HepG2 (cell line): Measurements from ENCODE around the gene ZCCHC9. TPM values are rescaled to one million over a fixed set of nuclear protein-coding genes. Genes with fewer than 3 reads are reported as not detected.

Experiments
- AGO2 ChIP-seq: fragments of 200-400 bp; formaldehyde crosslinking; optimal IDR thresholded peaks from 2 replicates; pipeline ENCODE3; 2017; ENCODE audit warnings: mild to moderate bottlenecking, low read depth, low read length, moderate library complexity
- ARNT2 ChIP-seq: sonication (generic); formaldehyde crosslinking; IDR thresholded peaks from 2 replicates; pipeline ENCODE4 v1.8.0; 2022; ENCODE audit warnings: mild to moderate bottlenecking, low read depth, missing genetic modification reagents, moderate library complexity
- BRF2 ChIP-seq: sonication (generic); formaldehyde crosslinking; IDR thresholded peaks from 2 replicates; pipeline ENCODE4 v1.8.1; 2022; ENCODE audit warnings: mild to moderate bottlenecking, missing genetic modification reagents
- FIP1L1 ChIP-seq: fragments of 200-400 bp; formaldehyde crosslinking; IDR thresholded peaks from 2 replicates; pipeline ENCODE4 v1.6.1; 2018; ENCODE audit warnings: low read depth, mild to moderate bottlenecking, low read length, moderate library complexity, borderline replicate concordance; ENCODE audit not compliant: insufficient read depth
- FLYWCH1 ChIP-seq: sonication (generic); formaldehyde crosslinking; IDR thresholded peaks from 2 replicates; pipeline ENCODE4 v1.8.1; 2023; ENCODE audit warnings: mild to moderate bottlenecking, missing genetic modification reagents
- GATA4 ChIP-seq: sonication (generic); IDR thresholded peaks from 2 replicates; pipeline ENCODE4 v1.6.1; 2016; ENCODE audit warnings: antibody characterized with exemption, low read depth, borderline replicate concordance
- HMG20A ChIP-seq: IDR thresholded peaks from 2 replicates; pipeline ENCODE4 v1.6.1; 2016; ENCODE audit warnings: borderline replicate concordance
- HNF4G ChIP-seq, 2 experiments: sonication (generic) in 1 of 2; formaldehyde crosslinking in 1 of 2; IDR thresholded peaks; 2 replicates each; pipeline versions ENCODE4 v1.4.0 to v1.6.1; 2011 to 2020; ENCODE audit warnings: borderline replicate concordance in 2 of 2, low read depth in 2 of 2, mild to moderate bottlenecking in 2 of 2, low read length in 1 of 2, missing genetic modification reagents in 1 of 2, moderate library complexity in 1 of 2
- KDM5A ChIP-seq: fragments of 200-600 bp; sonication (generic); IDR thresholded peaks from 2 replicates; pipeline ENCODE4 v1.7.0; 2018; ENCODE audit warnings: antibody characterized with exemption, mild to moderate bottlenecking, low read length, borderline replicate concordance
- MATR3 ChIP-seq: sonication (generic); formaldehyde crosslinking; IDR thresholded peaks from 2 replicates; pipeline ENCODE4 v1.4.0; 2020; ENCODE audit warnings: missing genetic modification reagents
- MTF2 ChIP-seq: sonication (generic); formaldehyde crosslinking; IDR thresholded peaks from 2 replicates; pipeline ENCODE4 v1.5.0; 2020; ENCODE audit warnings: missing genetic modification reagents, borderline replicate concordance
- NR2F6 ChIP-seq, 2 experiments: IDR thresholded peaks; 2 replicates each; pipeline ENCODE4 v1.6.1; 2016; ENCODE audit warnings: antibody characterized with exemption in 1 of 2, mild to moderate bottlenecking in 1 of 2
- PLRG1 ChIP-seq: fragments of 450-650 bp; conservative IDR thresholded peaks from 2 replicates; pipeline ENCODE4 v1.6.1; 2016
- POLR2AphosphoS5 ChIP-seq: IDR thresholded peaks from 2 replicates; pipeline ENCODE4 v1.6.1; 2012; ENCODE audit warnings: low read depth, low read length
- PTBP1 ChIP-seq: fragments of 200-400 bp; formaldehyde crosslinking; IDR thresholded peaks from 2 replicates; pipeline ENCODE4 v1.6.1; 2018; ENCODE audit warnings: low read length, low read depth; ENCODE audit not compliant: poor library complexity, severe bottlenecking
- ZBTB3 ChIP-seq: sonication (generic); formaldehyde crosslinking; IDR thresholded peaks from 2 replicates; pipeline ENCODE4 v1.4.0; 2020; ENCODE audit warnings: low read depth, mild to moderate bottlenecking, moderate library complexity, missing genetic modification reagents, borderline replicate concordance
- ZNF101 ChIP-seq: sonication (generic); formaldehyde crosslinking; IDR thresholded peaks from 2 replicates; pipeline ENCODE4 v1.4.0; 2020; ENCODE audit warnings: mild to moderate bottlenecking, low read depth, missing genetic modification reagents, borderline replicate concordance
- ZNF232 ChIP-seq: sonication (generic); formaldehyde crosslinking; IDR thresholded peaks from 2 replicates; pipeline ENCODE4 v1.4.0; 2020; ENCODE audit warnings: missing genetic modification reagents, borderline replicate concordance
- ZNF460 ChIP-seq: sonication (generic); formaldehyde crosslinking; IDR thresholded peaks from 2 replicates; pipeline ENCODE4 v1.5.1; 2020; ENCODE audit warnings: missing genetic modification reagents, mild to moderate bottlenecking, borderline replicate concordance
- ZNF569 ChIP-seq: sonication (generic); formaldehyde crosslinking; IDR thresholded peaks from 2 replicates; pipeline ENCODE4 v1.5.0; 2020; ENCODE audit warnings: mild to moderate bottlenecking, missing genetic modification reagents, moderate library complexity, borderline replicate concordance
- polyA plus RNA-seq, 8 experiments: library from polyadenylated mRNA; depleted of rRNA in 3 of 8; stranded (reverse) in 7 of 8; unstranded in 1 of 8; fragments of >200 nt; fragmentation: Illumina TruSeq in 4 of 8; extraction: Trizol in 4 of 8; gene quantifications; 2 replicates each; pipeline versions ENCODE4 v1.2.1 to v1.2.3, GENCODE V29; 2011 to 2016; ENCODE audit warnings: low read depth in 4 of 8, missing spikeins in 1 of 8, mixed read lengths in 1 of 8; ENCODE audit not compliant: insufficient read depth in 1 of 8
- total RNA-seq, 5 experiments: library from RNA; depleted of rRNA; stranded (reverse); fragments of >200 nt; fragmentation: Illumina TruSeq; extraction: Trizol; gene quantifications; 2 replicates each; pipeline ENCODE4 v1.2.3, GENCODE V29; 2016; ENCODE audit warnings: low read depth in 1 of 5
- TF ChIP-seq, protein P1 (sequence below): sonication (generic); formaldehyde crosslinking; IDR thresholded peaks from 2 replicates; pipeline ENCODE4 v1.4.0; 2020; ENCODE audit warnings: missing genetic modification reagents
- TF ChIP-seq, protein P2 (sequence below): sonication (generic); formaldehyde crosslinking; IDR thresholded peaks from 2 replicates; pipeline ENCODE4 v1.9.0; 2021; ENCODE audit warnings: missing genetic modification reagents, mild to moderate bottlenecking, borderline replicate concordance
- TF ChIP-seq, protein P3 (sequence below): IDR thresholded peaks from 2 replicates; pipeline ENCODE4 v1.6.1; 2016; ENCODE audit warnings: low read depth, control low read depth

ZCCHC9 gene
- total and polyA plus RNA-seq, 2 of the 13 experiments (the other 11 are each of a cell fraction or from before 2014, with no cell fraction given) = 28.7 to 52.5 TPM

- TF ChIP-seq PTBP1 (no peak), GATA4 (no peak), AGO2 (peak; percentile 65), HMG20A (no peak), ZNF569 (0 out of 2 replicates have a peak, but pooled peaks have one; percentile 42), FIP1L1 (no peak), KDM5A (peak; percentile 65), MTF2 (CRISPR knock-in tag) (peak; percentile 64; the same call in 1 of the 2 replicates), NR2F6 (IDR thresholded peaks at IDR 0.05) (no peak), NR2F6 (CRISPR knock-in tag; IDR thresholded peaks at IDR 0.05) (peak; percentile 65; the same call in 1 of the 2 replicates), FLYWCH1 (no peak), ZNF232 (no peak), MATR3 (CRISPR knock-in tag) (no peak), HNF4G (IDR thresholded peaks at IDR 0.05; ENCODE audit: borderline replicate concordance, low read depth, low read length) (no peak), HNF4G (CRISPR knock-in tag; IDR thresholded peaks at IDR 0.05; ENCODE audit: borderline replicate concordance, low read depth) (0 out of 2 replicates have a peak, but pooled peaks have one; percentile 22), ZNF101 (CRISPR knock-in tag) (no peak), ARNT2 (CRISPR knock-in tag) (peak; percentile 41; the same call in 1 of the 2 replicates), POLR2AphosphoS5 (peak; percentile 92), PLRG1 (no peak), ZNF460 (CRISPR knock-in tag) (no peak), BRF2 (CRISPR knock-in tag) (peak; percentile 71; the same call in 1 of the 2 replicates), ZBTB3 (no peak)
- TF ChIP-seq, protein P1, sequence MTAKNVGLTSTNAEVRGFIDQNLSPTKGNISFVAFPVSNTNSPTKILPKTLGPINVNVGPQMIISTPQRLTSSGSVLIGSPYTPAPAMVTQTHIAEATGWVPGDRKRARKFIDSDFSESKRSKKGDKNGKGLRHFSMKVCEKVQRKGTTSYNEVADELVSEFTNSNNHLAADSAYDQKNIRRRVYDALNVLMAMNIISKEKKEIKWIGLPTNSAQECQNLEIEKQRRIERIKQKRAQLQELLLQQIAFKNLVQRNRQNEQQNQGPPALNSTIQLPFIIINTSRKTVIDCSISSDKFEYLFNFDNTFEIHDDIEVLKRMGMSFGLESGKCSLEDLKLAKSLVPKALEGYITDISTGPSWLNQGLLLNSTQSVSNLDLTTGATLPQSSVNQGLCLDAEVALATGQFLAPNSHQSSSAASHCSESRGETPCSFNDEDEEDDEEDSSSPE (CRISPR knock-in tag) = peak; percentile 82
- TF ChIP-seq, protein P2, sequence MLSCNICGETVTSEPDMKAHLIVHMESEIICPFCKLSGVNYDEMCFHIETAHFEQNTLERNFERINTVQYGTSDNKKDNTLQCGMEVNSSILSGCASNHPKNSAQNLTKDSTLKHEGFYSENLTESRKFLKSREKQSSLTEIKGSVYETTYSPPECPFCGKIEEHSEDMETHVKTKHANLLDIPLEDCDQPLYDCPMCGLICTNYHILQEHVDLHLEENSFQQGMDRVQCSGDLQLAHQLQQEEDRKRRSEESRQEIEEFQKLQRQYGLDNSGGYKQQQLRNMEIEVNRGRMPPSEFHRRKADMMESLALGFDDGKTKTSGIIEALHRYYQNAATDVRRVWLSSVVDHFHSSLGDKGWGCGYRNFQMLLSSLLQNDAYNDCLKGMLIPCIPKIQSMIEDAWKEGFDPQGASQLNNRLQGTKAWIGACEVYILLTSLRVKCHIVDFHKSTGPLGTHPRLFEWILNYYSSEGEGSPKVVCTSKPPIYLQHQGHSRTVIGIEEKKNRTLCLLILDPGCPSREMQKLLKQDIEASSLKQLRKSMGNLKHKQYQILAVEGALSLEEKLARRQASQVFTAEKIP = no peak
- TF ChIP-seq, protein P3, sequence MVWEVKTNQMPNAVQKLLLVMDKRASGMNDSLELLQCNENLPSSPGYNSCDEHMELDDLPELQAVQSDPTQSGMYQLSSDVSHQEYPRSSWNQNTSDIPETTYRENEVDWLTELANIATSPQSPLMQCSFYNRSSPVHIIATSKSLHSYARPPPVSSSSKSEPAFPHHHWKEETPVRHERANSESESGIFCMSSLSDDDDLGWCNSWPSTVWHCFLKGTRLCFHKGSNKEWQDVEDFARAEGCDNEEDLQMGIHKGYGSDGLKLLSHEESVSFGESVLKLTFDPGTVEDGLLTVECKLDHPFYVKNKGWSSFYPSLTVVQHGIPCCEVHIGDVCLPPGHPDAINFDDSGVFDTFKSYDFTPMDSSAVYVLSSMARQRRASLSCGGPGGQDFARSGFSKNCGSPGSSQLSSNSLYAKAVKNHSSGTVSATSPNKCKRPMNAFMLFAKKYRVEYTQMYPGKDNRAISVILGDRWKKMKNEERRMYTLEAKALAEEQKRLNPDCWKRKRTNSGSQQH (CRISPR knock-in tag) = peak; percentile 76
Observed at GRCh38 chr5:81301271-81302015, at the start of gene ZCCHC9 (continued).
